Mammary epithelial cell (primary cell): Measurements from ENCODE around the gene MYO1D.

Experiments
- EZH2 ChIP-seq: IDR thresholded peaks from 2 replicates; pipeline ENCODE4 v1.6.1; 2012; ENCODE audit warnings: low read length, inconsistent platforms, borderline replicate concordance
- TF ChIP-seq, protein P1 (sequence below), 2 donors: IDR thresholded peaks in 1 of 2; conservative IDR thresholded peaks in 1 of 2; 2 replicates each; pipeline ENCODE4 v1.5.1; 2011 to 2012; ENCODE audit warnings: inconsistent platforms in 2 of 2, low read length in 2 of 2, mild to moderate bottlenecking in 2 of 2, control low read depth in 1 of 2, low read depth in 1 of 2; ENCODE audit not compliant: insufficient read depth in 1 of 2; ENCODE audit errors: extremely low read depth in 1 of 2

- TF ChIP-seq EZH2: no peak
- TF ChIP-seq, protein P1, sequence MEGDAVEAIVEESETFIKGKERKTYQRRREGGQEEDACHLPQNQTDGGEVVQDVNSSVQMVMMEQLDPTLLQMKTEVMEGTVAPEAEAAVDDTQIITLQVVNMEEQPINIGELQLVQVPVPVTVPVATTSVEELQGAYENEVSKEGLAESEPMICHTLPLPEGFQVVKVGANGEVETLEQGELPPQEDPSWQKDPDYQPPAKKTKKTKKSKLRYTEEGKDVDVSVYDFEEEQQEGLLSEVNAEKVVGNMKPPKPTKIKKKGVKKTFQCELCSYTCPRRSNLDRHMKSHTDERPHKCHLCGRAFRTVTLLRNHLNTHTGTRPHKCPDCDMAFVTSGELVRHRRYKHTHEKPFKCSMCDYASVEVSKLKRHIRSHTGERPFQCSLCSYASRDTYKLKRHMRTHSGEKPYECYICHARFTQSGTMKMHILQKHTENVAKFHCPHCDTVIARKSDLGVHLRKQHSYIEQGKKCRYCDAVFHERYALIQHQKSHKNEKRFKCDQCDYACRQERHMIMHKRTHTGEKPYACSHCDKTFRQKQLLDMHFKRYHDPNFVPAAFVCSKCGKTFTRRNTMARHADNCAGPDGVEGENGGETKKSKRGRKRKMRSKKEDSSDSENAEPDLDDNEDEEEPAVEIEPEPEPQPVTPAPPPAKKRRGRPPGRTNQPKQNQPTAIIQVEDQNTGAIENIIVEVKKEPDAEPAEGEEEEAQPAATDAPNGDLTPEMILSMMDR (conservative IDR thresholded peaks at IDR 0.05 in 1 of 2, IDR thresholded peaks at IDR 0.05 in 1 of 2; ENCODE audit: extremely low read depth in 1 of 2, insufficient read depth in 1 of 2, low read depth in 1 of 2, low read length in 2 of 2): no peak
Measured at GRCh38 chr17:32527146-32527545, 349.8 kb downstream of the MYO1D start.
